ENCODE data around the gene IDUA. TPM values are rescaled to one million over a fixed set of nuclear protein-coding genes. Genes with fewer than 3 reads are reported as not detected.

Gene IDUA
- total and polyA plus RNA-seq, 7 donors, result 1.2 to 15.2 (median 7.3) TPM

DNA sequence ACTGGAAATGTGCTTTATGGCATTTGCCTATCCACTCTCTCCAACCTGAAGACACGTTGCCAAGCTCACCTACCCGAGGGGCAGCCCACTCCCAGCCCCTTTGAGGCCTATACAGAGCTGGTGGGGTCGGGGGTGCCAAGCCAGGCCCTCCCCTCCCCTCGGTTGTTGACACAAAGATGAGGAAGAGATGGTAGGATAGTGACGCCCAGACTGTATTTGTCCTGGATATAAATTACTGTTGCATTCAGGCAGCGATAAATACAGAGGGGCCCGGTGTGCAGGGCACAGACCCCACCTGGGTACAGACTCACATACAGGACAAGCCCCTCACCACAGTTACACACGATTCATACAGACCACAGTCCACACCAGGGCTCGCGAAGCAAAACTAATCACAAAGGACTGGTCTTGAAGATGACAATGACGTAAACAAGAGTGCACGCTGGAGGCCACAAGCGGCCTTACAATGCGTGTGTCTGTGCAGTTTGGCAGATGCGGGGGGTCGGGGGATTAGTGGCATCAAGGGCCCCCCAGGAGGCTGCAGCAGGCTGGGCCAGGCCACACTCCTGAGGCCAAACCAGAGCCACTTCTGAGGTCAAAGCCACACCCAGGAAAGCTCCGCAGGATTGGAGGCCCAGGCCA, 28.0 kb upstream of the IDUA start:
- intact Hi-C loops (cut with DNase I), result no loop called here
- Histone ChIP-seq H3K27me3 (no peaks in the 10 kb centered on the region), H3K9me3 (no peaks in the 10 kb centered on the region), H3K36me3 (peaks cover 0 to 57% (median 14%) of the 10 kb centered on the region in 4 donors), H3K4me3 (no peak overlapping the region), H3K4me1 (no peaks in the 10 kb centered on the region), H3K27ac (no peak overlapping the region)
- WGBS, 2 donors, result 75 to 86% methylated on average over 17 of the region's 17 CpGs
- DNase-seq, result peak; percentile 60
- TF ChIP-seq CTCF (IDR thresholded peaks at IDR 0.05), result no peak
- no peak for TF ChIP-seq POLR2A (IDR thresholded peaks at IDR 0.05)
- no peak for TF ChIP-seq EP300 (IDR thresholded peaks at IDR 0.05)
- TF ChIP-seq POLR2AphosphoS5 (IDR thresholded peaks at IDR 0.05), result no peak

GRCh38 chr4:959338-960139, 27.3 kb upstream of the IDUA start:
- Histone ChIP-seq H3K4me3 (no peak overlapping the region), H3K36me3 (peaks cover 0 to 50% (median 13%) of the 10 kb centered on the region in 4 donors), H3K4me1 (no peaks in the 10 kb centered on the region), H3K27ac (no peak overlapping the region), H3K27me3 (no peaks in the 10 kb centered on the region), H3K9me3 (no peaks in the 10 kb centered on the region)
- peak; percentile 55 for DNase-seq
- 83 to 88% methylated on average over 24 of the region's 24 CpGs for WGBS, 2 donors
- TF ChIP-seq POLR2AphosphoS5 (IDR thresholded peaks at IDR 0.05) (no peak), POLR2A (IDR thresholded peaks at IDR 0.05) (no peak), EP300 (IDR thresholded peaks at IDR 0.05) (no peak), CTCF (IDR thresholded peaks at IDR 0.05) (no peak)
- intact Hi-C loops (cut with DNase I), result no loop called here

- WGBS, 2 donors, result 89 to 90% methylated on average over 16 of the region's 16 CpGs
- Histone ChIP-seq H3K36me3 (peaks cover 0 to 43% (median 12%) of the 10 kb centered on the region in 4 donors), H3K27ac (no peak overlapping the region), H3K4me3 (no peak overlapping the region), H3K9me3 (no peaks in the 10 kb centered on the region), H3K27me3 (no peaks in the 10 kb centered on the region), H3K4me1 (no peaks in the 10 kb centered on the region)
- intact Hi-C loops (cut with DNase I), result no loop called here
- no peak for TF ChIP-seq EP300 (IDR thresholded peaks at IDR 0.05)
- no peak for TF ChIP-seq POLR2A (IDR thresholded peaks at IDR 0.05)
- no peak for TF ChIP-seq POLR2AphosphoS5 (IDR thresholded peaks at IDR 0.05)
- DNase-seq, result peak; percentile 65
Measured at GRCh38 chr4:960140-960635, 26.7 kb upstream of the IDUA start.

GRCh38 chr4:960636-961350, 26.1 kb upstream of the IDUA start:
- Histone ChIP-seq H3K4me3 (no peak overlapping the region), H3K9me3 (no peaks in the 10 kb centered on the region), H3K36me3 (peaks cover 0 to 42% (median 11%) of the 10 kb centered on the region in 4 donors), H3K27ac (no peak overlapping the region), H3K27me3 (no peaks in the 10 kb centered on the region), H3K4me1 (no peaks in the 10 kb centered on the region)
- DNase-seq, result peak; percentile 65
- TF ChIP-seq CTCF (IDR thresholded peaks at IDR 0.05) (no peak), POLR2AphosphoS5 (IDR thresholded peaks at IDR 0.05) (no peak), POLR2A (IDR thresholded peaks at IDR 0.05) (no peak), EP300 (IDR thresholded peaks at IDR 0.05) (no peak)
- intact Hi-C loops (cut with DNase I), result no loop called here
- WGBS, 2 donors, result 91 to 96% methylated on average over 35 of the region's 35 CpGs
